SW480 (cell line): Measurements from ENCODE around the gene IL18RAP.

ENCODE experiments used
- DNase-seq: peaks from one replicate; pipeline ENCODE4 v3.0.0-alpha.2; 2016; ENCODE audit warnings: low spot score

IL18RAP gene, protein sequence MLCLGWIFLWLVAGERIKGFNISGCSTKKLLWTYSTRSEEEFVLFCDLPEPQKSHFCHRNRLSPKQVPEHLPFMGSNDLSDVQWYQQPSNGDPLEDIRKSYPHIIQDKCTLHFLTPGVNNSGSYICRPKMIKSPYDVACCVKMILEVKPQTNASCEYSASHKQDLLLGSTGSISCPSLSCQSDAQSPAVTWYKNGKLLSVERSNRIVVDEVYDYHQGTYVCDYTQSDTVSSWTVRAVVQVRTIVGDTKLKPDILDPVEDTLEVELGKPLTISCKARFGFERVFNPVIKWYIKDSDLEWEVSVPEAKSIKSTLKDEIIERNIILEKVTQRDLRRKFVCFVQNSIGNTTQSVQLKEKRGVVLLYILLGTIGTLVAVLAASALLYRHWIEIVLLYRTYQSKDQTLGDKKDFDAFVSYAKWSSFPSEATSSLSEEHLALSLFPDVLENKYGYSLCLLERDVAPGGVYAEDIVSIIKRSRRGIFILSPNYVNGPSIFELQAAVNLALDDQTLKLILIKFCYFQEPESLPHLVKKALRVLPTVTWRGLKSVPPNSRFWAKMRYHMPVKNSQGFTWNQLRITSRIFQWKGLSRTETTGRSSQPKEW

DNA sequence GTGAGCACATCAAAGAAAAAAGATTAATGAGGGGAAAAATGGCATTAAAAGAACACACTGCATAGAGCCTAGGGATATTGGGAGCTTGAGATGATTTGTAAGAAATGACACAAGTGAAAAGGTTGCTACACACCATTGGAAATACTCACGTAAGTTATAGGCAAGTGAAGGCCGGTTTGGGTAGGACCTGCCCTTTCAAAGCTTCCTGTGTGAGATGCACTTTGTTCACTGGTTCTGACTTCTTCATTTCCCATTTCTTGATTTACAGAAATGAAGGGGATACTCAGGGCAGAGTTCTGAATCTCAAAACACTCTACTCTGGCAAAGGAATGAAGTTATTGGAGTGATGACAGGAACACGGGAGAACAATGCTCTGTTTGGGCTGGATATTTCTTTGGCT, at the start of gene IL18RAP:
TSS of gene IL18RAP (plus strand) at position 251 of the 400 bp plus-strand sequence. CDS start at position 369, 118 bp downstream.
- DNase-seq, result no peak

DNA sequence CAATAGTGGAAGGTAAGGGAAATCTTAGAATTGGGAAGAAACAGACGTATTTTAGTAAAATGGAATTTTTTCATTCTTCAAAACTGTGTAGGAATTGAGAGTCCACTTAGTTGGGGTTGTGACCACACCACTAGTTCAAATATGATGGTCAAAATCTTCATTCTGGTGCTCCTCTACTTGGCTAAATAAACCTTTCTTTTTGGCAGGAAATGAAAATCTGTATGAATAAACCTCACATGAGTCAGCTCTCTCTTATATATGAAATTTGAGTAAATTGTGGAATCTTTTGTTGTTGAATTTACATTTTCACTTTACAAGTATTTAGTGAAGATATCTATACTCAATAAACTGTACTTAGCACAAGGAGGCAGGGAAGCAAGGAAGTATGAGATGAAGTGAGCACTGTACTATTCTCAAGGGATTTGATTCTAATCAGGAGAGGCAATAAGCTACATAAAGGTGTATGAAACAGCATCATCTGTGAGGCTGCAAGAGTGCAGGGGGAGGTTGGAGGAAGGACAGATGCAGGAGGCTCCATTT, 46.8 kb upstream of the IL18RAP start:
- DNase-seq, result no peak

DNA sequence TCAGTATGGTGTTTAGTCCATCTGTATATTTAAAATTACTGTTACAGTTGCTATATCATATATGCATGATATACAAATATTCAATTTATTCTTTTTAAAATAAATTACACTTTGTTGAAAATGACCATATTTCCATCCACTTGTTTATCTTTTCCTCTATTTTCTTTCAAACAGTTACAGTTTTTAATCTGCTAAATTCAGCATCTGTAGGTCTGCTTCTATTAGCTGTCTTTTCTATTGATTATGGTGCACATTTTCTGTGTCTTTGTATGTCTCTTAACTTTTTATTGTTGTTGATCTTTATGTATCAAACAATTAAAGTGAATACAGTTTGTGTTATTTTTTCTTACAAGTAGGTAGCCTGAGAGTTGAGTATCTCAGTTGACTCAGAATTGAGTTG, 39.2 kb upstream of the IL18RAP start:
- DNase-seq, result no peak

DNA sequence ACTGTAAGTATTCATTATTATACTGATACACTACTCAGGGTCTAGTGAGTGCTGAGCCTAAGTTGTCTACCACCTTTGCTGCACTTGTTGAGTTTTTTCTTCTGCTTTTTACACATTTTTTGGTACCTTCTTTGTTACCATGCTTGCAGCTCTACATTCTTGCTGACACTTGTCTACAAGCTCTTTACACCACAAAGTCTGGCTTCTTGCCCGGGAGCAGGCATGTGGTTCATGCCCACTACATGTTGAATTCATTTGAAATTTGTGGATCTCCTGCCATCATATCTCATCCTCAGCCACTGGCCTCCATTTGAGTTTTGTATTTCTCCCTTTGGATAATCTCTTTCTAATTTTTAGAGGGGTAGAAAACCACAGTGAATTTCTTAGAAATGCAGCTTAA, 37.4 kb upstream of the IL18RAP start:
- no peak for DNase-seq

DNA sequence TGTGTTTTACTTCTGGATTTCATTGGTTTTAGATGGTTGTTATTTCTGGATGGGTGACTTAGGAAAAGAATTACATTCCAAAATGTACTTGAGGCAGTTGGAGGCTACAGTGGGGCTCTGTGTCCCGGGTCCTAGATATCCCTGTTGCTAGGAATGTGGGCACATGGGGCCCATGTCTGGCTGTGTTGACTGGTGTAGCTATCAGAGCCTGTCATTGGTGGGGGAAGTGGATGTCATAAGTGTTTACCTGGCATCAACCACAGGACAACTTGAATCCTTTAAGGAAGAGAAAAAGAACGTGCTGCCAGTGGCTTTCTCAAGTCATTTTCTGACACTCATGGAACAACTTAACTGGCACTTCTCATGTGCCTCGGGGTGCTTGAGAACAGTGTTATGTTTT, 37.0 kb upstream of the IL18RAP start:
- no peak for DNase-seq

DNA sequence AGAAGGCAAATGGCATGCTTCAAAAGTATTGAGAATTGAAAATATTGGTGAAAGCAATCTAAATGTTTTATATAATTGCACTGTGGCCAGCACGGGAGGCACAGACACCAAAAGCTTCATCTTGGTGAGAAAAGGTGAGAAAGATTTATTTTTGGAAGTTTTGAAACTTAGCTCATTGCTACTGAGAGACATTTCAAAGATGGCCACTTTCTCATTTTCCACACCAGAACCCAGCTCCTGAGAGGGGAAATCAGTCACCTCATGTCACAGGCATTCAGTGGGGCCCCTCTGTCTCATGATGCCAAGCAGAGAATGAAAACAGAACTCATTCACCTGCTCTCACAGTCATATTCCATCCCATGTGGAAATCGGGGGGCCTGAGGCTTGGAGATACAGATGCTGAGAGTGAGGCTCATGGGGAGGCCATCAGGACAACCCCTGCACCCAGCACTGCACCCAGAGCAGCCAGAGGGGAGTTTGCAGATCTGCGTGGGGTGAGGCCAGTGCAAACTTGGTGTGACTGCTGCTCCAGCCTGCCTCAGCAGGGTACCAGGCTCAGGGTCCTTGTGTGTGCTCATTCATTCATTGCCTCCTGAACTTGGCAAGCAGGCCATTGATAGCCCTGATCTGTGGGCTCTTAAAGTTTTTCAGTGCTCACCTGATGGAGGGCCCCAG, 36.0 kb upstream of the IL18RAP start:
- no peak for DNase-seq

DNA sequence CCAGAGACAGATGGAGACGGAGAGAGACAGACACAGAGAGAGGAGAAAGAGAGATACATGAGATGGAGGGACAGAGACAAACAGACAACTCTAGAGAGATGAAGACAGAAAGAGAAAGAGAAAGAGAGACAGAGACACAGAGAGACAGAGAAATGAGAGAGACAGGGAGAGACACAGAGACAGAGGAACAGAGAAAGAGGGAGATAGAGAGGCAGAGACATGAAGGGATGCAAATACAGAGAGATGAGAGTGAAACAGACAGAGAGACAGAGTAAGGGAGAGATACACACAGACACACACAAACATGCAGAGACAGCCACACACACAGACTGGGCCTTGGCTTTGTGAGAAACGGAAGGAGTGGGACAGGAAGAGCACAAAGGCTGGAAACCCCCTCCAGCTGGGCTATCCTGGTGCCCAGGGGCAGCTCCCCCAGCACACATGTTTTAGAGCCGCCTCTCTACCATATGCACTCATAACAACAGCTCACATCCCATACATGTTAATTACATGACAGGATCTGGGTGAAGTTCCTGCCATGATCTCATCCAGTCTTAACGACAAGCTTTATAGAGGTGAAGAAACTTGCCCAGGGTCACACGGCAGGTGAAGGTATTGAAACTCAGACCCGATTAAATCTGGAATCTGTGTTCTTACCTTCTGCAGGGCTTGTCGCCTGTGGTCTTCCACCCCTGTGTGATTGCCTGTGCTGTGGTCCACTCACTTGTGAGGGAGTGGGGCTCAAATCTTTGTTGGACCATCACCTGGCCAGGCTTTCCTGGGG, 35.0 kb upstream of the IL18RAP start:
- DNase-seq, result no peak

DNA sequence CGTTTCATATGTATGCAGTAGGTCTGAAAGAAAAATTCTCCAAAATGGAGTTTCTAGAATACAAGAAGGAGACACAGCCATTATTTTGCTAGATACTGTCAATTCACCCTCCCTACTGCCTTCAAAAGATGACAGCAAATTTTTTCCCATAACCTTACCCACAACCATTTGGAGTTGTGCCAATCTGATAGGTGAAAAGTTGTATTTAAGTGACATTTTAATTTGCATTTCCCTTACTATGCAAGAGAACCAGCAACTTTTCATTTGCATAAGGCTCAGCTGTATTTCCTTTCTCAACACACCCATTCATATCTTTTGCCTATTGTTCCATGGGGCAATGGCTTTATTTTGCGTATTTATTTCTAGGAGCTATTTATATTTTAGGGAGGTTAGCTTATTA, 31.4 kb upstream of the IL18RAP start:
- no peak for DNase-seq

DNA sequence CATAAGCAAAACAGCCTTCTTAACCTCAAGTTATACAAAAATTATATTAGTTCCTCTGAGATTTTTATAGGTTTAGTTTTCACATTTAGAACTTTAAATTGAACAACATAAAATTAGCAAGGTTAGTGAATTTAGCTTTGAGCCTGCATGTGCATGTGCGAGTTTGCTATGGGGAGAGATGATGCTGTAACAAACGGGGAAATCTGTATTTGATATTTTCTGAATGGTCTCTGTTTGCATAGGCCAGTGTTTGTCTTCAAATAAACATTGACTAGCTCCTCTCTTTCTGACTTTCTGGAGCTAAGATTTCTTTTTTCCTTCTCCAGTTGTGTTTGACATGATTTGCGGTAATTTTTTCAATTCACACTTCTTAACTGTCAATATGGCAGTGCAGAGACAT, 30.9 kb upstream of the IL18RAP start:
- no peak for DNase-seq

DNA sequence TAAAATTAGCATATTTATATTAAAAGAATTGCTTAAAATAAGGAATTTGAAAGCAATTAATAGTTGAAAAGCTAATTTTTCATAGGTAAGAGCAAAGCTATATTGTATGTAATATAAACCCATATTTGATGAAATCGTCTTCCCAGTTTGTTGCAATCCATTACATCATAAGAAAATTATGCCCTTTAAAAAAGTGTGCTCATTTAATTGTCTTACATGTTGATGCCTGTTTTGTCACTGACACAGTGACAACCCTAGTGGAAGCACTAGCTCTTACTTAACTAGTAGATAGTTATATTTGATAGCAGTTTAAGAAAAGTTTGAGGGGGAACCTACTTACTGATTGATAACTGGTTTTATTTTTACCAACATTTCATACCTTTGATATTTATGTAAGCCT, 30.0 kb upstream of the IL18RAP start:
- DNase-seq, result peak; percentile 8

DNA sequence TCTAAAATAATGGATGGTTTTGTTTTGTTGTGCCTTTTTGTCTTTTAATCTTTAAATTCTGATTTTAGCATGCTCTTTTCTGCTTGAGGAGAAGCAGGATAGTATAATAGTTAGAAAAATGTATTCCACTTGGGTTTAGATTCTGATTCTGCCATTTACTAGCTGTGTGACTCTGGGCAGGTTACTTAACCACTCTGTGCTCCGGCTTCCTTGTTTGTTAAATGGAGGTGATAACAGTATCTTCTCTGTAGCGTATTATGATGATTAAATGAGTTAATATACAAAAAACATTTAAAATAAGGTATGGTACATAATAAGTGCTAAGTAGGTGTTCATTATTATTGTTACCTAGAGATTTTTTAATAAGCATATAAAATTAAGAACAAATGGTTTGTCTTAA, 26.9 kb upstream of the IL18RAP start:
- DNase-seq, result no peak

DNA sequence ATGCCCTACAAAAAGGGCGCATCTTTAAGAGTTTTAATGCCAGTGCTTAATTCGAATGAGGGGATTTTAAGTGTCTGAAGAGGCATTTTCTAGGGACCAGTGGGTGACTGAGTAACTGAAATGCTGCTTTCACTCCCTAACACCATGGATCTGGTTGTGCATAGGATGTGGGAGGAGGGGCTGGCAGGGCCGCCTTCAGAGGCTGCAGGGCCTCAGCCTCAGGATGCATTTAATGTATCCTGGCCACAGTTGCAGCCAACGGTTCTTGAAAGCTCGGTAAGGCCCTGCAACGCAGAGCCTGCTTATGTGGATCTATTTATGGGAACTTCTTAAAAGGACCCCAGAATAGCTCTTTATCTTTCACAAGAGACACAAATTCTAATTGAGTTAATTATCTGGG, 25.8 kb upstream of the IL18RAP start:
- no peak for DNase-seq

DNA sequence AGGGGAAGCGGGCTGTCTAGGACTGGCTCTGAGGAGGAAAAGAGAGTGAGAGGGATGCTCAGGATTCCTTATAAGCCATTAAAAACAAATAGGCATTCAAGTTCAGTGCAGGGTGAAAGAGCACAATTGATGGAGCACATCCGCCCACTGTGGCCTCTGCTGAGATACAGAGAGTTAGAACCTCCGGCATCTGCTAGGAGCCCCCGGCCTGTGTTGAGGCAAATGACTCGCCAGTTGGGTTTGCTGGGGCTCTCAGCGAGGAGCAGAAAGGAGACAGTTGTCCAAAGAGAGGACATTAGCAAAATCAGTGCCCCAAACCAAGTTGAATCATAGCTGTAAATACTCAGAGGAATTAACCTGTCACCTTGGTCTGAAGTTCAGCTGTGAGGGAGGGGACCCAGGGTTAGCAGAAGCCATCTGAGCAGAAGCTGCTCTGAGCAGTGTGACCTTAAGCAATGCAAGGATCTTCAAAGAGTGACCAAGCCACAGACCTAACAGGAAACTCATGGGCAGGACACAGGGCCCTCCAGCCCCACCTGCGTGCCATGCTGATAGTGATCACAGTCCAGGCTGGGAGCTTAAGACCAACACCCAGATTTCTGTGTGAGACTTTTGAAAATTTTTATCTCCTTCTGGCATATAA, 23.3 kb upstream of the IL18RAP start:
- peak; percentile 2 for DNase-seq

DNA sequence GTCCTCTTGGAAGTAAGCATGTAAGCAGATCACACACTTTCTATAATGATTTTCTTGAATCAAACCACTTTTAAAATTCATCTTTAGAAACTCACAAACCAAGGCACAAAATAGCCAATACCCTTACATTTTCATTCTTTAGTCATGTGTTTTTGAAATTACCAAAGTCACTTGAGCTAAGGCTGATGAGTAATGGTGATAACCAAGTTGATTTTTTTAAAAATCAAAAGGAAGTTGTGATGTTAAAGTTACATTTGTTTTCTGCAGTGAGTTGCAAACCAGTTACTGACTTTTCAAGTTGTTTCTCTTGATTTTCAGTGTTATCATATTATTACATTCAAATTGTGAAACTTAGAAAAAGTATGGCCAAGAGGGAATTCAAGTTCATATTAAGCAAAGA, 21.5 kb upstream of the IL18RAP start:
- no peak for DNase-seq

DNA sequence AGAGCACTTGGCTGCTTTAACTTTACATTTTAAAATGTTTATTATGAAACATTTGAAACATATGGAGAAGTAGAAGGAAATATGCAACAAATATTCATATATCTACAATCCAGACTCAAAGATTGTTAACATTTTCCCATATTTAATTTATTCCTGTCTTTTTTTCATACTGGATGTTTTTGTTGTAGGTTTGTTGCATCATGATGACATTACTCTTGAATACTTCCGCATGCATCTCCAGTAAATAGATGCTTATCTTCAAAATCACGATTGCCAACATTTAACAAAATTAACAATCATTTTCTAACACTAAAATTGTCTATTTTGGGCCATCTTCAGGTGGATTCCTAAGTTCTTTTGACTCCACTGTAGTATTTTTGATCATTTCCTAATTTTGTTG, 21.1 kb upstream of the IL18RAP start:
- DNase-seq, result no peak

DNA sequence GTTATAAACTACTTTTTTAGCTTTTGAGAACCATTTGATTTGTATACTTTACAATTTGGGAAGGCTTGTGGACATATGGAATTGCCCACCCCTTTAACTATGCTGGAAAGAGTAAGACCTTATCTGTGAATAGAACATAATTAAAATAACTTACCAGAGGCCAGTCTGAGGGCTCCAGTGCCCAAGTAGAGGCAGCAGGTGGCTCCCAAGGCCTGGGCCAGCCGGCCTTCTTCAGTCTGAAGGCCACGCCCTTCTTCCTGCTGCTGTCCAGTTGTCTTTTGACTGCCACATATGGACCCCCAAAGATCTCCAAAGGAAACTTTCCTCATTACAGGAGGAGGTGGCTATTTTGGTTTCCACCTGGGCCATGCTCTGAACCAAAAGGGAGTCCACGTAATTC, 12.0 kb upstream of the IL18RAP start:
- DNase-seq, result no peak

DNA sequence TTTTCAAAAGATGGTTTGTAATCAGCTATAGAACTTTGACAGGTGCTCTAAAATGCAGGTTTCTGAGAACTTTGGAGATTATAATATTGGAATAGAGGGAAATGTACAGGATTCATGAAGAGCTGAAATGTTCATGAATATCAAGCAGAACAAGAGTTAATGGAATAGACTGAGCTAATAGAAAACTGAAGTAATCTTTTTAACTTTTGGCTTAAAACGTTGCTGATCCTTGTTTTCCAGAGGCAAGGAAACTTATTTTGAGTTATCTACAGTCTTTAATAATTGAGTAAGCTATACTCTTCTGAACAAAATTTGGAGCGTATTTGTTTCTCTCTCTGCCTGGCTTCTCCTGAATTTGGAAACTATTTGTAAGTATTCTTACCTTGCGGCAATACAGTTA, 10.8 kb upstream of the IL18RAP start:
- no peak for DNase-seq

DNA sequence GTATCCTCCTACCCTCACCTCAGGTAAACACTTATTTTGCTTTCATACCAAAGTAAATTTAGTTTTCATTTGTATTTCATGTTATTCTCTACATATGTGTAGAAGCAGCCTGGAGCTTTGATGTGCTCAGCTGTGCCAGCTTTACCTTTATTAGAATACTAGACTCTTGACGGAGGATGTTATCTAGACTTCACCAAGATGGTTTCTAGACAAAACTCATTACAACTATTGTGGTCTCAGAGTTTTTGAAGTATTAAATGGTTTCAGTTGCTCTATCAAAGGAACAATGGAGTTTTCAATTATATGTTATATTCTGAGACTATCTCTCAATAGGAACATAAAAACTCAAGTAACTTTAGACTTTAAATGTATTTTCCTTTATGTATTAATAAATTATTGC, 5.0 kb upstream of the IL18RAP start:
- no peak for DNase-seq

DNA sequence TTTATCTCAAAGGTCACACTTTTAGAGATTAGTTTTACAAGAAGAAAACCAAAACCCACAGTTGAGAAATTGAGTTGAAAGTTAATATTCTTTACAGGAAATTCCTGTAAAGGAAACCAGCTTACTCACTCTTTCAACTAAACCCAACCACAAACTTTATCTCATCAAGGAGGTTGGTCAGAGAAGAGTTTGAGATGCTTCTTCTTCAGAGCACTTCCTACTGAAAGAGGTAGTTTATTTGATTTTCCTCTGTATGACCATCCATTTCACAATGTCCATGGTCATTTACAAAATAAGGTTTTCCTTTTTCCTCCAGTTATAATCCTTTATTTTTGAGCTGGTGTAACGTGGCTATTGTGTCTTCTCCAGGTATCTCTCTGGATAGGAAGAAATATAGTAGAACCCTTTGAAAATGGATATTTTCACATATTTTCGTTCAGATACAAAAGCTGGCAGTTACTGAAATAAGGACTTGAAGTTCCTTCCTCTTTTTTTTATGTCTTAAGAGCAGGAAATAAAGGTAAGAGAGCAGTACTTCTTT, 4.5 kb upstream of the IL18RAP start:
- no peak for DNase-seq

DNA sequence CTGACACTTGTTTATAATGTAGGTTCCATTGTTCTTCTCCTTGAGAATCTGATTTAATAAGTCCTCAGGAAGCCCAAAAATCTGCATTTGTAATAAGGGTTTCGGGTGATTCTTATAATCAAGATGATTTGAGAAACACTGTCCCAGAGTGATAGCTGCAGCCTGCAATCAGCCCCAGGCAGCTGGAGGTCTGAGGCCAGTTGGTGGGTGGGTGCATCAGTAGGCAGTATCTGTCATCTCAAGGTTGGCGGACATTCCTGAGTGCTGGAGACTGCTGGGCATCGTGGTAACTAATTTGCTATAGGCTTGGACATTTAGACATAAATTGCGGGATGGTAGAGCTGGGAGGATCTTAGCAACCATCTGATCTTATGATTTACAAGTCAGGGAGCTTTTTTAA, 2.7 kb upstream of the IL18RAP start:
- DNase-seq, result no peak
